Right kidney (tissue), 1 donor: ENCODE measurements around the gene PTPRG.

Experiments used
- DNase-seq: peaks from one replicate; pipeline ENCODE4 v3.0.0-alpha.2; 2016

Gene PTPRG

GRCh38 chr3:62189376-62189698 is 628.0 kb downstream of the PTPRG start:
- DNase-seq: no peak

GRCh38 chr3:62192891-62193290 is 631.5 kb downstream of the PTPRG start:
- no peak for DNase-seq

GRCh38 chr3:62193586-62194345 is 632.4 kb downstream of the PTPRG start:
- DNase-seq: no peak

GRCh38 chr3:62197350-62198012 is 636.1 kb downstream of the PTPRG start:
- no peak for DNase-seq

- no peak for DNase-seq
Observed at GRCh38 chr3:62199126-62199525, 637.8 kb downstream of the PTPRG start.

GRCh38 chr3:62201438-62202035 is 640.2 kb downstream of the PTPRG start:
- no peak for DNase-seq

- no peak for DNase-seq
Observed at GRCh38 chr3:62203152-62203551, 641.8 kb downstream of the PTPRG start.

GRCh38 chr3:62203561-62203960 is 642.2 kb downstream of the PTPRG start:
- DNase-seq: no peak

GRCh38 chr3:62207197-62207596 is 645.8 kb downstream of the PTPRG start:
- DNase-seq: no peak

GRCh38 chr3:62208385-62208784 is 647.0 kb downstream of the PTPRG start:
- DNase-seq: no peak

GRCh38 chr3:62209101-62209500 is 647.7 kb downstream of the PTPRG start:
- no peak for DNase-seq

- DNase-seq: no peak
Observed at GRCh38 chr3:62210011-62210410, 648.6 kb downstream of the PTPRG start.

- DNase-seq: no peak
Observed at GRCh38 chr3:62211675-62212429, 650.5 kb downstream of the PTPRG start.

GRCh38 chr3:62214850-62215249 is 653.5 kb downstream of the PTPRG start:
- DNase-seq: no peak

- no peak for DNase-seq
Observed at GRCh38 chr3:62220616-62221015, 659.2 kb downstream of the PTPRG start.

- no peak for DNase-seq
Observed at GRCh38 chr3:62225051-62225450, 663.7 kb downstream of the PTPRG start.

- no peak for DNase-seq
Observed at GRCh38 chr3:62226601-62227339, 665.4 kb downstream of the PTPRG start.

- DNase-seq: no peak
Observed at GRCh38 chr3:62228467-62228866, 667.1 kb downstream of the PTPRG start.

- DNase-seq: no peak
Observed at GRCh38 chr3:62229211-62229610, 667.8 kb downstream of the PTPRG start.

GRCh38 chr3:62229908-62230307 is 668.5 kb downstream of the PTPRG start:
- DNase-seq: no peak

- DNase-seq: no peak
Observed at GRCh38 chr3:62233065-62233464, 671.7 kb downstream of the PTPRG start.

GRCh38 chr3:62236016-62236415 is 674.6 kb downstream of the PTPRG start:
- DNase-seq: no peak
